Activated CD8-positive, alpha-beta T cell treated with anti-CD3 and anti-CD28 coated beads, Interleukin-2, amount 10 ng/mL, durations not matched to agents 7 days and 5 days (primary cell): ENCODE data around the gene CCR3. TPM values are rescaled to one million over a fixed set of nuclear protein-coding genes. Genes with fewer than 3 reads are reported as not detected.
A peak's percentile ranks its signal among the peaks of the same experiment; 100 is the strongest.

Source experiments
- ATAC-seq: fragments of 150-1000 bp; cut with Tn5 transposase; one replicate; pipeline ENCODE4 v1.10.0; 2021; ENCODE audit warnings: moderate library complexity
- CTCF ChIA-PET: fragments of 350-600 bp; sonication (Branson Sonifier 250); formaldehyde crosslinking; loops from one replicate; lab custom pipeline; 2021; ENCODE audit warnings: antibody characterized with exemption; lab: Charles Lee
- POLR2A ChIA-PET: fragments of 350-600 bp; sonication (Branson Sonifier 250); formaldehyde crosslinking; loops from one replicate; lab custom pipeline; 2021; ENCODE audit warnings: antibody characterized with exemption; lab: Charles Lee
- DNase-seq: peaks from one replicate; pipeline ENCODE4 v3.0.0-alpha.2; 2020
- H3K27ac Mint-ChIP-seq: one replicate; pipeline ENCODE4 v1.8.0; 2021; ENCODE audit warnings: mild to moderate bottlenecking, mixed read lengths
- H3K27me3 Mint-ChIP-seq: one replicate; pipeline ENCODE4 v1.8.0; 2021; ENCODE audit warnings: low read depth, mixed read lengths
- H3K36me3 Mint-ChIP-seq: one replicate; pipeline ENCODE4 v1.8.0; 2021; ENCODE audit warnings: low read depth, mixed read lengths
- H3K4me1 Mint-ChIP-seq: one replicate; pipeline ENCODE4 v1.8.0; 2021; ENCODE audit warnings: low read depth, mixed read lengths
- H3K4me3 Mint-ChIP-seq: one replicate; pipeline ENCODE4 v1.8.0; 2021; ENCODE audit warnings: mild to moderate bottlenecking, mixed read lengths
- H3K9me3 Mint-ChIP-seq: one replicate; pipeline ENCODE4 v1.8.0; 2022; ENCODE audit warnings: mixed read lengths; ENCODE audit not compliant: insufficient read depth
- total RNA-seq, 2 experiments: library from RNA; stranded (reverse); gene quantifications; one replicate each; pipeline ENCODE4 v1.2.3, GENCODE V29; 2021

CCR3 gene
- total RNA-seq, 2 experiments from 2014 or later: 0.34 to 0.37 TPM

DNA sequence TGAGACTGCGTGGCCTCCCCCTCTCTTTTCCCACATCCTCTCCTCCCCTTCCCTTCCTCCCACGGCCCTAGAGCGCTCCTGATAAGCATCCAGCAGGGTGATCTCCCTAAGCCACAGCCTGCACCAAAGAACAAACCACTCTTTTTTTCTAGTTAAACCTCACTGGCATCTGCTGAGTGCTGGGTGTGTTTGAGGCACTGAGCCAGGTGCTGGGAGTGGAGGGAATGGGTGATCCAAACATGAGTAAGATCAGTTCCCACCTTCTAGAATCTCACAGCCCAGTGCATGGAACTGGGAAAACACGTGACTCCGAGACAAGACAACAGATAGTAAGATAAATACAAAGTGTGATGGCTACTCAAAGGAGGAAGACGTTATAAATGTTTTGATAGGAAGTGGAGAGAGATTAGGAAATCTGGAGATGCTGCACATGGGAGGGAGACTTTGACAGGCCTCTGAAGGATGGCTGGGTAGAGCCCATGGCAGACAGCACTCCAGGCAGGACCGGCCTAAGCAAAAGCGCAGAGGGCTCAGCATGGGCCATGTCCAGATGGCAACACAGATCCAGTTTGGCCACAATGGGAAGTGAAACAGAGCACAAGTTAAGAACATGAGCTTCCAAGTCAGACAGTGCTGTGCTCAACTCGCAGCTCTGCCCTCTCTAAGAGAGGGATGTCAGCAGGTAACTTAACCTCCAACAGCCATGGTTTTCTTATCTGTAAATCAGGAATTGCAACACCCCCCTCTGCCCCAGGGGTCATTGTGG lies 55.6 kb downstream of the CCR3 start:
- Mint-ChIP-seq H3K27me3 (no peaks in the 10 kb centered on the region), H3K9me3 (no peaks in the 10 kb centered on the region), H3K4me3 (no peak overlapping the region), H3K27ac (peak overlapping the region; percentile 92), H3K4me1 (peaks cover 93% of the 10 kb centered on the region), H3K36me3 (peaks cover 15% of the 10 kb centered on the region)
- no peak for ATAC-seq
- ChIA-PET POLR2A (interaction anchor here (0.7 to 3.6 kb wide), 5 partner anchors 13 to 72 kb away, joined by 3 to 22 read pairs (median 3); partner anchors contain the start of gene CCR5), CTCF (interaction anchor here (0.8 to 6.2 kb wide), 13 partner anchors 8 to 196 kb away, joined by 3 to 105 read pairs (median 11); partner anchors contain the start of genes CCR2 and CCR5)
- no peak for DNase-seq

DNA sequence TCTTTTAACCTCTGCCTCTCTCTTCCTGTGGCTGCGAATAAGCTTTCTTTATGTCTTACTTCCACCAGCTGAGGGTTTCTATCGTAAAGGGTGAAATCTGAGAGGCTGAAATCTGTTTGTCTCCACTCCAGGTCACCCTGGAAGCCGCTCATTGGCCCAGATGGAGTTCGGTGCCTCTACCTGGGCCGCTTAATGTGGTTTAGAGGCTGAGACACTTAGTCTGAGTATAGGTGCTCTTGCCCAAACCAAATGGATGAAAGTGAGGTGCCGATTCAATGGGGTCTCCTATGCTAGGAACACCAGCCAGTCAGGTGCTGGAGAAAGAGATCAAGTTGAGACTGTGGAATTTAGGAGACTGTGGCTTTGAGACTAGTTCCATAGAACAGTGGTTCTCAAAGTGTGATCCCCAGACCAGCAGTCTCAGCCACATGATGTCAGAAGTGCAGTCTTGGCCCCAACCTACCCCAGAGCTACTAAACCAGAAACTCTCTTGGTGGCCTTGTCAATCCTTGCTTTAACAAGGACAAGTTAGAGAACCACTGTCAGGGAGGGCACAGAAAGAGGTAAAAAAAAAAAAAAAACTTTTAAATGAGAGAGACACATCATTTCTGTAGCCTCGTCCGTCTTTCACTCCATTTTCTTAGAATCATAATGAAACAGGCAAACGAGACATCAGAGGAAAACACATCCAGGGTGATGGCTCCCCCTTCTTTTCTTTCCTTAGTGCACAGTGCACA lies 56.8 kb downstream of the CCR3 start:
- H3K27me3 Mint-ChIP-seq: no peaks in the 10 kb centered on the region
- DNase-seq (no peak), ATAC-seq (peak; percentile 62)
- CTCF ChIA-PET: interaction anchor here (0.8 to 6.2 kb wide), 24 partner anchors 9 to 200 kb away, joined by 3 to 105 read pairs (median 4); partner anchors contain the start of genes CCR1, CCR2 and CCR5
- H3K27ac Mint-ChIP-seq: peak overlapping the region; percentile 92
- H3K9me3 Mint-ChIP-seq: no peaks in the 10 kb centered on the region
- peaks cover 15% of the 10 kb centered on the region for H3K36me3 Mint-ChIP-seq
- peak overlapping the region; percentile 12 for H3K4me3 Mint-ChIP-seq
- POLR2A ChIA-PET: interaction anchor here (0.7 to 3.6 kb wide), 6 partner anchors 14 to 84 kb away, joined by 3 to 22 read pairs (median 3); partner anchors contain the start of gene CCR5
- H3K4me1 Mint-ChIP-seq: peaks cover 89% of the 10 kb centered on the region

DNA sequence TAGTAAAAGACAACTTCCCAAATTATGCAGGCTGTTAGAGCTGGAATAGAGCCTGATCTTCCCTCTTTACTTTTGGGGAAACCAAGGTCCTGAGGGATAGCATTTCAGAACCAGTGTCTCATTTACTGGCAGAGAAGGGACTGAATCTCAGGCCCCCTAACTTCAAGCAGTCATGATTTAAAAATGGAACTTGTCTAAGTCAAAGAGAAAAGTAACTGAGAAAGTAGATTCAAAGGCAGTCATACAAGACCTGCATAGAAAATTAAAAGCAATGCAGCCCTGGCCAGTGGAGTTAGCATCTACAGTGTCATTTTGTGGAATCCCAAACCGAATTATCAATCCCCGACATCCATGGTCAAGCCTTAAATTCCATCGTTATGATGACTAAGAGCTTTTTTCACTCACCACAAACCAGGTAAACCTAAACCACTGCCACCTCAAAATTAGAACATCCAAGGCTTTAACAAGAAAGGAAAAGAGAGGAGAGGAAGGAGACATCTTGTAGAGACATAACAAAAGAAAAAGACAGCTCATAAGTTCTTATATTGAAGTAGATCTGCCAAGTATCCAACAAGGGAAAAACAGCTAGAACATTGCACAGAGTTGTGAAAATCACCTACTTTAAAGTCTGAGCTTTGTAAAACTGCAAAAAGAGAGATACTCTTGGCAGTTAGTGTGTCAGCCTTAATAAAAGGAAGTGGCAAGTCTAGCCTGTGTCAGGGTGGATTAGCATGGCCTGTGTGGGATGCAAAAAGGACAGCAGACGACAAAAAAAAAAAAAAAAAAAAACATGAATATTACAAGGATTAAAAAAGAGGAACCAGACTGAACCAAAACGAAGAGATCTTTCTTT lies 57.6 kb downstream of the CCR3 start:
- no peak for DNase-seq
- peak; percentile 31 for ATAC-seq
- no peaks in the 10 kb centered on the region for H3K27me3 Mint-ChIP-seq
- CTCF ChIA-PET: interaction anchor here (0.6 to 6.2 kb wide), 22 partner anchors 12 to 201 kb away, joined by 3 to 105 read pairs (median 5); partner anchors contain the start of genes CCR2 and CCR5
- H3K36me3 Mint-ChIP-seq: peaks cover 17% of the 10 kb centered on the region
- H3K27ac Mint-ChIP-seq: peak overlapping the region; percentile 92
- peaks cover 83% of the 10 kb centered on the region for H3K4me1 Mint-ChIP-seq
- H3K9me3 Mint-ChIP-seq: no peaks in the 10 kb centered on the region
- POLR2A ChIA-PET: interaction anchor here (0.8 to 3.6 kb wide), 8 partner anchors 15 to 84 kb away, joined by 3 to 22 read pairs (median 3); partner anchors contain the start of gene CCR5
- peak overlapping the region; percentile 39 for H3K4me3 Mint-ChIP-seq

DNA sequence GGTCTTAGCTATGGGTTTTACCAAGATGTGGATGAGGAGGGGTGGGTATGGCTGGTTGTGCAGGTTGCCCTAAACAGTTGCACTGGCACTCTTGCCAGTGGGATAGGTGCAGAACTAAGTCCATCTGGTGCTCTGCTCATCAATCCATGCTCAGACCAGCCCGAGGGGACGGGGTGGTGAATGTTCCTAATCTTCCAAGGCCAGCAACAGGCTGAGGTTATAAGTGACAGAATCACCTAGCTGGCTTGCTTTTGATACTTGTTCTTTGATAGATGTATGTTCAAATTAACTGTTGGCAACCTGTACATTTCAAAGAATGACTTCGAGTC lies 58.2 kb downstream of the CCR3 start:
- CTCF ChIA-PET: interaction anchor here (0.6 to 6.2 kb wide), 16 partner anchors 12 to 202 kb away, joined by 3 to 105 read pairs (median 5); partner anchors contain the start of genes CCR2 and CCR5
- no peak for ATAC-seq
- Mint-ChIP-seq H3K27me3 (peaks cover 2% of the 10 kb centered on the region), H3K4me1 (peaks cover 81% of the 10 kb centered on the region), H3K36me3 (peaks cover 20% of the 10 kb centered on the region), H3K9me3 (no peaks in the 10 kb centered on the region), H3K4me3 (no peak overlapping the region), H3K27ac (peak overlapping the region; percentile 92)
- POLR2A ChIA-PET: interaction anchor here (0.8 to 3.6 kb wide), 8 partner anchors 16 to 85 kb away, joined by 3 to 22 read pairs (median 3); partner anchors contain the start of gene CCR5
- no peak for DNase-seq

DNA sequence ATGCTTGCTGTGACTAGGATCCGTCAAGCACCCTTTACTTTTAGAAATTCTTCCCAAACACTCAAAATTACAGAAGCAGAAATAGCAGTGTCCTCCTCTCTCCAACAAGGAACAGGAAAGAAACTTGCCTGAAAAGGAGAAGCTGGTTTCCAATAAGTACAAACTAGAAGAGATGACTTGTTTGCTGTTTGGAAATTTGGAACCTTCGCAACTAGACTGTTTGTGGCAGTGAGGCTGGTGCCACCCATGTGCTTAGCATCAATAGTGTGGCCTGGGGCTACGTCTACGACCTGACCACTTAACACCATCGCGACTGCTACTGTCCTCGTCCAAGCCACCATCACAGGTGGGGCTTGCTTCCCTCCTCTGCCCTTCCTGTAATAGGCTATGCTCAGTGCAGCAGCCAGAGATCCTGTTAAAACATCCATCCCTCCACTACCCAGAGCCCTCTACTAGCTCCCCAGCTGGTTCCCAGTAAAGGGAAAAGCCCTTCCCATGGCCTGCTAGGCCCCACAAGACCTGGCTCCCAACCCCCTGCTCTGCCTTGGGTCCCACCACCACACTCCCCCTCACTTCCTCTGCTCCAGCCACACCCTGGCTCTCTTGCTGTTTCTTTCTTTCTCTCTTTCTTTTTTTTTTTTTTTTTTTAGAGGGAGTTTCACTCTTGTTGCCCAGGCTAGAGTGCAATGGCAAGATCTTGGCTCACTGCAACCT lies 59.0 kb downstream of the CCR3 start:
- ChIA-PET POLR2A (interaction anchor here (1.7 to 3.6 kb wide), 2 partner anchors 50 to 68 kb away, joined by 10 to 22 read pairs; partner anchors contain the start of gene CCR5), CTCF (interaction anchor here (1.1 to 6.2 kb wide), 11 partner anchors 11 to 307 kb away, joined by 3 to 105 read pairs (median 6); partner anchors contain the start of genes CCR2 and CCR5)
- DNase-seq (no peak), ATAC-seq (no peak)
- H3K4me1 Mint-ChIP-seq: peaks cover 73% of the 10 kb centered on the region
- H3K4me3 Mint-ChIP-seq: peak overlapping the region; percentile 9
- H3K9me3 Mint-ChIP-seq: no peaks in the 10 kb centered on the region
- peaks cover 18% of the 10 kb centered on the region for H3K36me3 Mint-ChIP-seq
- peaks cover 2% of the 10 kb centered on the region for H3K27me3 Mint-ChIP-seq
- H3K27ac Mint-ChIP-seq: peak overlapping the region; percentile 92

DNA sequence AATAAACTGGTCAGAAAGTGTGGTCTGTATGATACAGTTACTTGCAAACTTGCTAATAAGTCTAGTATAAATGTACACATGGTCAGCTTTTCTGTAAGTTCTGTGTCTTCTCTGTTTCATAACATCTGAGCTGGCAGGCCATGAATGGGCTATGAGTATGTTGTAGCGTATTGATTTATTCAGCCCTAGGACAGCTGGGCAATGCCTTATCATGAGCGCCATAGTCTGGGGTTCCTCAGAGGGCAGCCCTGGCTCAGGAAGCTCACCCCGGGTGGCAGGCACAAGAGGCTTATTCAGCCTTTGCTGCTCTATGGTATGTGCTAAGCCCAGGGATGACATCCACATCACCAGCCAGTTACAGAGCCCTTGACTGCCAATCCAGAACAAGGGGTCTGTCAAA lies 61.0 kb downstream of the CCR3 start:
- CTCF ChIA-PET: interaction anchor here (2.0 to 6.2 kb wide), 3 partner anchors 27 to 67 kb away, joined by 4 to 105 read pairs (median 16); partner anchors contain the start of gene CCR5
- Mint-ChIP-seq H3K4me3 (no peak overlapping the region), H3K27me3 (peaks cover 5% of the 10 kb centered on the region), H3K9me3 (peaks cover 7% of the 10 kb centered on the region), H3K36me3 (peaks cover 19% of the 10 kb centered on the region), H3K27ac (no peak overlapping the region), H3K4me1 (peaks cover 53% of the 10 kb centered on the region)
- POLR2A ChIA-PET: no interaction called here
- DNase-seq: no peak
- no peak for ATAC-seq

DNA sequence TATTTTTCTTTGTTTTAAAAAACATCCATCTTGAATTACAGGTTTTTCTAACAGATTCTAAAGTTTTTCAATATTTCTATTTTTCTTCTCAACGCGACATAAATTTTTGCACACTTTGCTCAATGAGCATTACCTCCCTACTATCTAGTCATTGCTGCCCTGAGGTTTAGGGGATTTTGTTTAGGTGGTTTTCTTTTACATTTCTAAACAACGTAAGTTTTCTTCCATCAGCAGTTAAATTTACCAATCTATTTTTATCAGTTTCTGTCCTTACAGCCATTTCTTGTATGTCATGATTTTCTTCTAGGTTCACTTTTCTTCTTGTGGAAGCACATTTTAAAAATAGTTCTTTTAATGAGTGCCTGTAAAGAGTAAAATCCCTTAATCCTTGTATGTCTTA lies 62.5 kb downstream of the CCR3 start:
- Mint-ChIP-seq H3K27ac (no peak overlapping the region), H3K4me1 (peaks cover 38% of the 10 kb centered on the region), H3K9me3 (peaks cover 7% of the 10 kb centered on the region), H3K36me3 (peaks cover 28% of the 10 kb centered on the region), H3K27me3 (peaks cover 7% of the 10 kb centered on the region), H3K4me3 (no peak overlapping the region)
- POLR2A ChIA-PET: no interaction called here
- CTCF ChIA-PET: no interaction called here
- no peak for DNase-seq
- no peak for ATAC-seq

DNA sequence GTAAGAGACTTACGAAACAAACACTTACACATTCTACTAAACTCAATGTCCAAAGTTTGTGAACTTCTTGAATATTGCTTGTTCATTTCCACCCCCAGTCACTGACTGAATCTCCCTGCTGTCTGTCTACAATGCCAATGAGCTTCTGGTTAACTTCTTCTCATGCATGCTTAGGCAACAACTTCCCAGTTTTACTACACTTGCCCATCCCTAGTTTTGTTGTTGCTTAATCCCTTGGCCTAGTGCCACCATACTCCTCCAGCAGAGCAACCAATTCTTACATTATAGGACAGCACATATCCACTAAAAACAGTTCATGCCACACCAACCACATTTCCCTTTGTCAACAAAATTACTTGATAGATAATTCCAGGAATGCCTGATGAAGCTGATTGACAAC lies 70.7 kb downstream of the CCR3 start:
- Mint-ChIP-seq H3K27me3 (peaks cover 4% of the 10 kb centered on the region), H3K4me3 (no peak overlapping the region), H3K4me1 (peaks cover 24% of the 10 kb centered on the region), H3K36me3 (peaks cover 48% of the 10 kb centered on the region), H3K27ac (no peak overlapping the region), H3K9me3 (peaks cover 17% of the 10 kb centered on the region)
- ATAC-seq (no peak), DNase-seq (no peak)
- POLR2A ChIA-PET: no interaction called here
- CTCF ChIA-PET: interaction anchor here (1.0 to 2.3 kb wide), 3 partner anchors 10 to 55 kb away, joined by 3 to 12 read pairs (median 4); no protein-coding TSS in a partner anchor

DNA sequence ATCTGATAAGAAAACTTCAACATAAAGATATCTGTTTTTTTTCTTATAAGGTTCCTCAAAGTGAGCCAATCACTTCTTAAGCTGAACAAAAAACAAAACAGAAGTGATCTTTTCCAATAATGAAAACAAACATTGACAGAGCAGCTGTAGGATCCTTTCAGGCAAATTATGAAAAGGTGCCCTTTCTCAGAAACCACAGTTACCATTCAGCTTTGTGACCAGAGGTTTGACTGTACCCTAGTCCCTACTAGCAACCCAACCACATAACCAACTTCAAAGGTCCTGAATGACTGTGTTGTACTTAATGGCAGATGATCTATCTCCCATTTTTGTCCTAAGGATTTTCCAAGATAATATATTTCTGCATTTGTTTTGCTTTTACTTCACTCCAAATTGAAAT lies 72.3 kb downstream of the CCR3 start:
- peak; percentile 87 for ATAC-seq
- peaks cover 22% of the 10 kb centered on the region for H3K9me3 Mint-ChIP-seq
- H3K36me3 Mint-ChIP-seq: peaks cover 43% of the 10 kb centered on the region
- peaks cover 24% of the 10 kb centered on the region for H3K4me1 Mint-ChIP-seq
- ChIA-PET CTCF (interaction anchor here (0.7 to 1.9 kb wide), 9 partner anchors 14 to 237 kb away, joined by 3 to 7 read pairs (median 3); partner anchors contain the start of gene CCR1), POLR2A (interaction anchor here (1.0 to 1.2 kb wide), 2 partner anchors 16 to 56 kb away, joined by 3 read pairs; partner anchors contain the start of gene CCR5)
- DNase-seq: peak; percentile 48
- H3K4me3 Mint-ChIP-seq: no peak overlapping the region
- H3K27ac Mint-ChIP-seq: no peak overlapping the region
- peaks cover 3% of the 10 kb centered on the region for H3K27me3 Mint-ChIP-seq

DNA sequence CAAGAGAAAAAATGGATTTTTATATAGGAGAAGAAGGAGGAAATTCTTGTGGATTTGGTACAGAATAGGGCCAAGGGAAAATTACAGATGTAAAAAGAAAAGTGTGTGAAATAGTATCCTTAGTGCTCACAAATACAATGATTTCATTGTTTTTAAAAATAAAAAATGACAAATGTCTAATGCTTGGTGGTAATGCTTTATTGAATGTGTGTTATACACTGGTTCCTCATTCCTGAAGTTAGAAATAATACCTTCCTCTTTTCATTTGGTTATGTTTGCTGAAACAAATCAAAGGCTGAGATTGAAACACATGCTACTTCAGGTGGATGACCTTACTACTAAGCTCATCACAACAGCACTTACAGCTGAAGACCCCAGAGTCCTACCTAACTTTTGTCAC lies 73.9 kb downstream of the CCR3 start:
- POLR2A ChIA-PET: no interaction called here
- peaks cover 8% of the 10 kb centered on the region for H3K27me3 Mint-ChIP-seq

More for the DNA sequence above, 73.9 kb downstream of the CCR3 start:
- Mint-ChIP-seq H3K36me3 (peaks cover 40% of the 10 kb centered on the region), H3K4me3 (no peak overlapping the region), H3K9me3 (peaks cover 24% of the 10 kb centered on the region), H3K4me1 (peaks cover 21% of the 10 kb centered on the region), H3K27ac (no peak overlapping the region)
- no peak for DNase-seq
- CTCF ChIA-PET: interaction anchor here (0.6 to 2.7 kb wide), 2 partner anchors 52 to 56 kb away, joined by 3 to 9 read pairs; no protein-coding TSS in a partner anchor
- ATAC-seq: no peak
